MCF 10A (cell line): ENCODE measurements around the gene PARD6B. TPM values are rescaled to one million over a fixed set of nuclear protein-coding genes. Genes with fewer than 3 reads are reported as not detected.

Source experiments
- BruUV-seq: library from RNA; stranded (reverse); fragments of 400-500 nt; replicated peaks from 2 replicates; lab custom pipeline; 2021; lab: Mats Ljungman, UMichigan
- CTCF ChIA-PET: fragments of 300-600 bp; sonication (Branson Sonifier 250); formaldehyde crosslinking; extraction: SDS; loops from one replicate; lab custom pipeline; 2021; ENCODE audit warnings: antibody characterized with exemption, inconsistent platforms; lab: Yijun Ruan, JAX
- POLR2A ChIA-PET: fragments of 300-600, 350-650 bp; sonication (Branson Sonifier 250); formaldehyde crosslinking; extraction: SDS; loops from one replicate; lab custom pipeline; 2020; ENCODE audit warnings: antibody characterized with exemption, inconsistent platforms; lab: Yijun Ruan, JAX
- DNase-seq: peaks from one replicate; pipeline ENCODE4 v3.0.0-alpha.2; 2018; ENCODE audit not compliant: unreplicated experiment
- H3K27ac Mint-ChIP-seq: one replicate; pipeline ENCODE4 v1.8.0; 2022; ENCODE audit warnings: mild to moderate bottlenecking, low read depth, mixed read lengths; ENCODE audit not compliant: unreplicated experiment
- H3K27me3 Mint-ChIP-seq: one replicate; pipeline ENCODE4 v1.8.0; 2022; ENCODE audit warnings: mixed read lengths; ENCODE audit not compliant: insufficient read depth, unreplicated experiment
- H3K36me3 Mint-ChIP-seq: one replicate; pipeline ENCODE4 v1.8.0; 2022; ENCODE audit warnings: mild to moderate bottlenecking, moderate library complexity, mixed read lengths; ENCODE audit not compliant: insufficient read depth, unreplicated experiment
- H3K4me1 Mint-ChIP-seq: one replicate; pipeline ENCODE4 v1.8.0; 2022; ENCODE audit warnings: mixed read lengths; ENCODE audit not compliant: insufficient read depth, unreplicated experiment
- H3K4me3 Mint-ChIP-seq: one replicate; pipeline ENCODE4 v1.8.0; 2022; ENCODE audit warnings: mild to moderate bottlenecking, moderate library complexity, mixed read lengths; ENCODE audit not compliant: unreplicated experiment
- H3K9me3 Mint-ChIP-seq: one replicate; pipeline ENCODE4 v1.8.0; 2022; ENCODE audit warnings: mixed read lengths; ENCODE audit not compliant: unreplicated experiment
- CTCF ChIP-seq: fragments of 200-600 bp; IDR thresholded peaks from one replicate; pipeline ENCODE4 v1.8.0; 2022; ENCODE audit warnings: antibody characterized with exemption, mild to moderate bottlenecking; ENCODE audit not compliant: unreplicated experiment
- intact Hi-C: fragments of 100-400 bp; cut with micrococcal nuclease; formaldehyde crosslinking; loops from 2 replicates; pipeline ENCODE4 v1.14.1; 2022
- total RNA-seq: library from RNA; stranded (reverse); gene quantifications from 2 replicates; pipeline ENCODE4 v1.2.3, GENCODE V29; 2022

PARD6B gene
- total RNA-seq, 1 experiment from 2014 or later: 5.8 TPM

- H3K36me3 Mint-ChIP-seq: no peaks in the 10 kb centered on the region
- intact Hi-C loops: no loop called here
- CTCF ChIA-PET: interaction anchor here (0.7 to 1.5 kb wide), 5 partner anchors 11 to 147 kb away, joined by 3 to 5 read pairs (median 3); no protein-coding TSS in a partner anchor
- POLR2A ChIA-PET: interaction anchor here (1.1 to 2.3 kb wide), 2 partner anchors 12 to 57 kb away, joined by 4 to 16 read pairs; partner anchors contain the start of gene PARD6B
- no peak overlapping the region for H3K27ac Mint-ChIP-seq
- no peaks in the 10 kb centered on the region for H3K27me3 Mint-ChIP-seq
- H3K4me3 Mint-ChIP-seq: no peak overlapping the region
- no TSS peak for BruUV-seq
- H3K9me3 Mint-ChIP-seq: no peaks in the 10 kb centered on the region
- H3K4me1 Mint-ChIP-seq: peaks cover 5% of the 10 kb centered on the region
- DNase-seq: no peak
- no peak for TF ChIP-seq CTCF
Observed at GRCh38 chr20:50720582-50720981, 10.8 kb upstream of the PARD6B start.

DNA sequence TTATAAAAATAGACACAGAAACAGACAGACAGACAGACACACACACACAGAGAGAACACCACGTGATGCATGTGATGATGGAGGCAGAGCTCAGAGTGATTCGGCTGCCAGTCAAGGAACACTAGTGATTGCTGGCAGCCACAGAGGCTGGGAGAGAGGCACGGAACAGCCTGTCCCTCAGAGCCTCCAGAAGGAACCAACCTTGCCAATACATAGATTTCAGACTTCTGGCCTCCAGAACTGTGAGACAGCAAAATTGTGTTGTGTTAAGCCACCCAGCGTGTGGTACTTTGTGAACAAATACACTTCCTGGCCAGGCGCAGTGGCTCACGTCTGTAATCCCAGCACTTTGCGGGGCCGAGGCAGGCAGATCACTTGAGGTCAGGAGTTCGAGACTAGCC lies 9.5 kb upstream of the PARD6B start:
- no peaks in the 10 kb centered on the region for H3K27me3 Mint-ChIP-seq
- ChIA-PET CTCF (interaction anchor here (0.9 to 1.3 kb wide), 2 partner anchors 28 to 69 kb away, joined by 3 read pairs; no protein-coding TSS in a partner anchor), POLR2A (interaction anchor here (1.2 to 2.3 kb wide), 2 partner anchors 10 to 23 kb away, joined by 4 to 16 read pairs; partner anchors contain the start of gene PARD6B)
- no TSS peak for BruUV-seq
- intact Hi-C loops: no loop called here
- H3K4me3 Mint-ChIP-seq: no peak overlapping the region
- peaks cover 5% of the 10 kb centered on the region for H3K4me1 Mint-ChIP-seq
- H3K9me3 Mint-ChIP-seq: no peaks in the 10 kb centered on the region
- no peak for TF ChIP-seq CTCF
- no peaks in the 10 kb centered on the region for H3K36me3 Mint-ChIP-seq
- peak overlapping the region; percentile 66 for H3K27ac Mint-ChIP-seq
- no peak for DNase-seq

DNA sequence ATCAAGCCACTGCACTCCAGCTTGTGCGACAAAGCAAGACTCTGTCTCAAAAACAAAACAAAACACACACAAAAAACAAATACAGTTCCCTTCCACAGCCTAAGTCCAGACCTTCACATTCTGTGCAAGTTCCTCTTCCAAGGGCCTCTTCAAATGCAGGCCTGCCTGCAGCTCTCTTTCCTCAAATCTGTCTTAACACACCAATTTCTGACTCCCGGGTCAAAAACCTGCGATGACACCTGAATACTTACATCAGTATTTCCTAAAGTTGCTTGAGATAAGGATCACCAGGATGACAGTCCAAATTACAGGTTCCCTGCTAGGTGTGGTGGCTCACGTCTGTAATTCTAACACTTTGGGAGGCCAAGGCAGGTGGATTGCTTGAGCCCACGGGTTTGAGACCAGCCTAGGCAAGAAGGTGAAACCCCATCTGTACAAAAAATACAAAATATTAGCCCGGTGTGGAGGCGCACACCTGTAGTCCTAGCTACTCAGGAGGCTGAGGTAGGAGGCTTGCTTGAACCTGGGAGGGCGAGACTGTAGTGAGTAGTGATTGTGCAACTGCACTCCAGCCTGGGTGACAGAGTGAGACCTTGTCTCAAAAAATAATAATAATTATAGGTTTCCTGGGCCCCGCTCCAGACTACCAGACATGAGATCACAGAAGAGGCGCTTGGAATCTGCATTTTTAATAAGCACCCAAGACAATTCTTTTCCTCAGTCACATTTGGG lies 8.8 kb upstream of the PARD6B start:
- CTCF ChIA-PET: interaction anchor here (0.6 to 1.3 kb wide), 3 partner anchors 27 to 278 kb away, joined by 3 read pairs; no protein-coding TSS in a partner anchor
- peak overlapping the region; percentile 66 for H3K27ac Mint-ChIP-seq
- no peaks in the 10 kb centered on the region for H3K36me3 Mint-ChIP-seq
- H3K27me3 Mint-ChIP-seq: no peaks in the 10 kb centered on the region
- BruUV-seq: no TSS peak
- intact Hi-C loops: no loop called here
- POLR2A ChIA-PET: interaction anchor here (1.2 to 2.3 kb wide), 2 partner anchors 9 to 22 kb away, joined by 4 to 16 read pairs; partner anchors contain the start of gene PARD6B
- no peak for DNase-seq
- H3K4me1 Mint-ChIP-seq: peaks cover 5% of the 10 kb centered on the region
- H3K4me3 Mint-ChIP-seq: no peak overlapping the region
- TF ChIP-seq CTCF: no peak
- H3K9me3 Mint-ChIP-seq: no peaks in the 10 kb centered on the region

GRCh38 chr20:50723672-50724071 lies 7.7 kb upstream of the PARD6B start:
- ChIA-PET POLR2A (interaction anchor here (0.6 to 2.0 kb wide), 6 partner anchors 14 to 77 kb away, joined by 3 to 14 read pairs (median 4); no protein-coding TSS in a partner anchor), CTCF (interaction anchor here (0.6 to 1.1 kb wide), 9 partner anchors 10 to 480 kb away, joined by 3 to 7 read pairs (median 3); no protein-coding TSS in a partner anchor)
- Mint-ChIP-seq H3K4me3 (no peak overlapping the region), H3K36me3 (no peaks in the 10 kb centered on the region), H3K4me1 (peaks cover 11% of the 10 kb centered on the region), H3K27ac (no peak overlapping the region), H3K9me3 (no peaks in the 10 kb centered on the region), H3K27me3 (no peaks in the 10 kb centered on the region)
- intact Hi-C loops: no loop called here
- no peak for TF ChIP-seq CTCF
- BruUV-seq: no TSS peak
- DNase-seq: no peak
